BLaER1 treated with 17β-estradiol and CSF1 and Interleukin-3, amounts not matched to agents 10 nM and 100 nM (cell line): ENCODE results near the gene KCNA1.

Experiments used
- H3K27ac ChIP-seq, 11 experiments: shearing (Covaris generic); formaldehyde crosslinking; 2 replicates each; pipeline ENCODE4 v1.8.1; 2022
- H3K27me3 ChIP-seq, 11 experiments: shearing (Covaris generic); formaldehyde crosslinking; 2 replicates each; pipeline ENCODE4 v1.8.1; 2022
- H3K36me3 ChIP-seq, 11 experiments: shearing (Covaris generic); formaldehyde crosslinking; 2 replicates each; pipeline ENCODE4 v1.8.1; 2022
- H3K4me1 ChIP-seq, 10 experiments: shearing (Covaris generic); formaldehyde crosslinking; 2 replicates each; pipeline ENCODE4 v1.8.1; 2022
- H3K4me2 ChIP-seq, 11 experiments: shearing (Covaris generic); formaldehyde crosslinking; 2 replicates each; pipeline ENCODE4 v1.8.1; 2022
- H3K4me3 ChIP-seq, 10 experiments: shearing (Covaris generic); formaldehyde crosslinking; 2 replicates each; pipeline ENCODE4 v1.8.1; 2022
- H3K9ac ChIP-seq, 11 experiments: shearing (Covaris generic); formaldehyde crosslinking; 2 replicates each; pipeline ENCODE4 v1.8.1; 2022
- H3K9me3 ChIP-seq, 11 experiments: shearing (Covaris generic); formaldehyde crosslinking; replicated peaks in 1 of 11; 2 replicates each; pipeline ENCODE4 v1.8.1; 2022
- H4K20me1 ChIP-seq, 11 experiments: shearing (Covaris generic); formaldehyde crosslinking; 2 replicates each; pipeline ENCODE4 v1.8.1; 2022
- Cebpa-rat ChIP-seq, 11 experiments: shearing (Covaris generic); IDR thresholded peaks; 2 replicates each; pipeline ENCODE4 v1.8.1; 2022

The KCNA1 gene

GRCh38 chr12:4954621-4955354, 45.1 kb downstream of the KCNA1 start:
- Histone ChIP-seq H4K20me1 (no peaks in the 10 kb centered on the region), H3K36me3 (no peaks in the 10 kb centered on the region), H3K27ac (peak overlapping the region in 8 of 11 experiments; percentile 35 to 73 (median 66); a peak in 15 of 22 replicates), H3K4me3 (peak overlapping the region in 5 of 10 experiments; percentile 1 to 36 (median 11); a peak in 3 of 20 replicates), H3K4me1 (peaks cover 27 to 63% (median 62%) of the 10 kb centered on the region in 10 experiments), H3K9ac (peak overlapping the region in 8 of 11 experiments; percentile 4 to 51 (median 26); a peak in 10 of 22 replicates), H3K4me2 (peak overlapping the region; percentile 63 to 88 (median 85)), H3K27me3 (peaks cover 0 to 52% (median 0%) of the 10 kb centered on the region in 11 experiments; a peak in 5 of 22 replicates), H3K9me3 (peaks cover 0 to 4% (median 0%) of the 10 kb centered on the region in 11 experiments; a peak in 1 of 22 replicates)
- no peak for TF ChIP-seq Cebpa-rat (IDR thresholded peaks at IDR 0.05)

GRCh38 chr12:4956054-4956453, 46.3 kb downstream of the KCNA1 start:
- peaks cover 0 to 4% (median 0%) of the 10 kb centered on the region in 11 experiments; a peak in 1 of 22 replicates for H3K9me3 ChIP-seq
- peaks cover 31 to 76% (median 74%) of the 10 kb centered on the region in 10 experiments for H3K4me1 ChIP-seq
- H3K27me3 ChIP-seq = peaks cover 0 to 49% (median 0%) of the 10 kb centered on the region in 11 experiments; a peak in 5 of 22 replicates
- peak overlapping the region in 5 of 11 experiments; percentile 49 to 73 (median 67); a peak in 6 of 22 replicates for H3K27ac ChIP-seq
- no peaks in the 10 kb centered on the region for H4K20me1 ChIP-seq
- no peak overlapping the region for H3K4me3 ChIP-seq
- H3K9ac ChIP-seq = no peak overlapping the region
- peak overlapping the region in 9 of 11 experiments; percentile 63 to 88 (median 87); a peak in 18 of 22 replicates for H3K4me2 ChIP-seq
- H3K36me3 ChIP-seq = no peaks in the 10 kb centered on the region
- TF ChIP-seq Cebpa-rat (IDR thresholded peaks at IDR 0.05) = no peak

GRCh38 chr12:4956968-4957367, 47.3 kb downstream of the KCNA1 start:
- Histone ChIP-seq H3K27ac (peak overlapping the region in 3 of 11 experiments; percentile 33 to 73 (median 70); a peak in 3 of 22 replicates), H3K9me3 (no peaks in the 10 kb centered on the region), H4K20me1 (no peaks in the 10 kb centered on the region), H3K4me2 (peak overlapping the region in 8 of 11 experiments; percentile 63 to 88 (median 87); a peak in 17 of 22 replicates), H3K27me3 (peaks cover 0 to 41% (median 0%) of the 10 kb centered on the region in 11 experiments; a peak in 5 of 22 replicates), H3K36me3 (no peaks in the 10 kb centered on the region), H3K9ac (no peak overlapping the region), H3K4me1 (peaks cover 31 to 85% (median 84%) of the 10 kb centered on the region in 10 experiments), H3K4me3 (no peak overlapping the region)
- TF ChIP-seq Cebpa-rat (IDR thresholded peaks at IDR 0.05) = no peak

GRCh38 chr12:4957761-4958160, 48.1 kb downstream of the KCNA1 start:
- H3K27me3 ChIP-seq = peaks cover 0 to 35% (median 0%) of the 10 kb centered on the region in 11 experiments; a peak in 5 of 22 replicates
- no peak for TF ChIP-seq Cebpa-rat (IDR thresholded peaks at IDR 0.05)
- H4K20me1 ChIP-seq = no peaks in the 10 kb centered on the region
- H3K4me1 ChIP-seq = peaks cover 31 to 93% (median 91%) of the 10 kb centered on the region in 10 experiments
- H3K9me3 ChIP-seq = no peaks in the 10 kb centered on the region
- H3K27ac ChIP-seq = peak overlapping the region in 4 of 11 experiments; percentile 33 to 73 (median 64); a peak in 4 of 22 replicates
- no peak overlapping the region for H3K9ac ChIP-seq
- H3K4me2 ChIP-seq = peak overlapping the region in 8 of 11 experiments; percentile 63 to 88 (median 86); a peak in 16 of 22 replicates
- no peak overlapping the region for H3K4me3 ChIP-seq
- no peaks in the 10 kb centered on the region for H3K36me3 ChIP-seq

- Histone ChIP-seq H3K36me3 (no peaks in the 10 kb centered on the region), H3K4me2 (peak overlapping the region in 10 of 11 experiments; percentile 21 to 88 (median 84); a peak in 20 of 22 replicates), H3K27me3 (peaks cover 0 to 25% (median 0%) of the 10 kb centered on the region in 11 experiments; a peak in 4 of 22 replicates), H3K9me3 (no peaks in the 10 kb centered on the region), H4K20me1 (no peaks in the 10 kb centered on the region), H3K4me3 (no peak overlapping the region), H3K9ac (no peak overlapping the region), H3K27ac (peak overlapping the region in 7 of 11 experiments; percentile 8 to 70 (median 57); a peak in 13 of 22 replicates), H3K4me1 (peaks cover 31 to 94% (median 89%) of the 10 kb centered on the region in 10 experiments)
- TF ChIP-seq Cebpa-rat (IDR thresholded peaks at IDR 0.05) = no peak
Measured at GRCh38 chr12:4958697-4959375, 49.1 kb downstream of the KCNA1 start.

GRCh38 chr12:4959381-4959780, 49.7 kb downstream of the KCNA1 start:
- Histone ChIP-seq H3K9ac (peak overlapping the region in 3 of 11 experiments; percentile 4 to 24 (median 6); a peak in 2 of 22 replicates), H3K4me3 (no peak overlapping the region), H3K4me1 (peaks cover 26 to 88% (median 83%) of the 10 kb centered on the region in 10 experiments), H3K27me3 (peaks cover 0 to 25% (median 0%) of the 10 kb centered on the region in 11 experiments; a peak in 4 of 22 replicates), H3K27ac (peak overlapping the region in 8 of 11 experiments; percentile 8 to 70 (median 51); a peak in 15 of 22 replicates), H3K9me3 (no peaks in the 10 kb centered on the region), H3K36me3 (no peaks in the 10 kb centered on the region), H3K4me2 (peak overlapping the region in 10 of 11 experiments; percentile 21 to 88 (median 84); a peak in 20 of 22 replicates), H4K20me1 (no peaks in the 10 kb centered on the region)
- no peak for TF ChIP-seq Cebpa-rat (IDR thresholded peaks at IDR 0.05)

- Histone ChIP-seq H3K4me2 (peak overlapping the region in 10 of 11 experiments; percentile 7 to 88 (median 84); a peak in 20 of 22 replicates), H3K4me1 (peaks cover 19 to 82% (median 77%) of the 10 kb centered on the region in 10 experiments), H3K27ac (peak overlapping the region in 7 of 11 experiments; percentile 34 to 70 (median 57); a peak in 12 of 22 replicates), H3K27me3 (peaks cover 0 to 25% (median 0%) of the 10 kb centered on the region in 11 experiments; a peak in 4 of 22 replicates), H3K9me3 (no peaks in the 10 kb centered on the region), H4K20me1 (no peaks in the 10 kb centered on the region), H3K9ac (peak overlapping the region in 4 of 11 experiments; percentile 3 to 39 (median 22); a peak in 3 of 22 replicates), H3K4me3 (peak overlapping the region in 1 of 10 experiments; percentile 22; a peak in 1 of 20 replicates), H3K36me3 (no peaks in the 10 kb centered on the region)
- no peak for TF ChIP-seq Cebpa-rat (IDR thresholded peaks at IDR 0.05)
Measured at GRCh38 chr12:4960030-4960429, 50.3 kb downstream of the KCNA1 start.

GRCh38 chr12:4960547-4960946, 50.8 kb downstream of the KCNA1 start:
- no peak for TF ChIP-seq Cebpa-rat (IDR thresholded peaks at IDR 0.05)
- no peaks in the 10 kb centered on the region for H3K9me3 ChIP-seq
- peak overlapping the region in 10 of 11 experiments; percentile 7 to 88 (median 84); a peak in 19 of 22 replicates for H3K4me2 ChIP-seq
- H3K27me3 ChIP-seq = peaks cover 0 to 21% (median 0%) of the 10 kb centered on the region in 11 experiments; a peak in 4 of 22 replicates
- no peaks in the 10 kb centered on the region for H3K36me3 ChIP-seq
- no peaks in the 10 kb centered on the region for H4K20me1 ChIP-seq
- peaks cover 14 to 76% (median 72%) of the 10 kb centered on the region in 10 experiments; a peak in 19 of 20 replicates for H3K4me1 ChIP-seq
- peak overlapping the region in 7 of 11 experiments; percentile 34 to 70 (median 57); a peak in 12 of 22 replicates for H3K27ac ChIP-seq
- H3K4me3 ChIP-seq = peak overlapping the region in 1 of 10 experiments; percentile 26; a peak in 1 of 20 replicates
- peak overlapping the region in 3 of 11 experiments; percentile 3 to 39 (median 19); a peak in 3 of 22 replicates for H3K9ac ChIP-seq
